DOHH2 (cell line): ENCODE measurements around the gene EFHD2.
"Not testable (repeated sequence)": the region's sequence is repeated elsewhere in the genome, so short reads cannot be mapped to it uniquely, and the experiment has no call there.

Experiments
- H3F3A ChIP-seq: fragments of 200-600 bp; sonication (generic), shearing (Covaris generic); 2 replicates; pipeline ENCODE4 v1.6.0; 2016; ENCODE audit warnings: antibody characterized with exemption, mild to moderate bottlenecking; ENCODE audit not compliant: control insufficient read depth, insufficient read depth
- H3K27ac ChIP-seq: fragments of 200-600 bp; sonication (generic); 2 replicates; pipeline ENCODE4 v1.5.1; 2014; ENCODE audit warnings: low read depth, mild to moderate bottlenecking, low read length, moderate library complexity
- H3K27me3 ChIP-seq: fragments of 200-600 bp; sonication (generic); 2 replicates; pipeline ENCODE4 v1.6.1; 2014; ENCODE audit warnings: mild to moderate bottlenecking, low read length, mixed read lengths; ENCODE audit not compliant: control insufficient read depth
- H3K36me3 ChIP-seq: fragments of 200-600 bp; sonication (generic); 2 replicates; pipeline ENCODE4 v1.6.1; 2014; ENCODE audit warnings: mild to moderate bottlenecking, low read length, moderate library complexity, mixed read lengths; ENCODE audit not compliant: control insufficient read depth
- H3K4me1 ChIP-seq: fragments of 200-600 bp; sonication (generic); 2 replicates; pipeline ENCODE4 v1.6.1; 2014; ENCODE audit warnings: mild to moderate bottlenecking, low read length, mixed read lengths; ENCODE audit not compliant: control insufficient read depth
- H3K4me2 ChIP-seq: fragments of 200-600 bp; sonication (generic); 2 replicates; pipeline ENCODE4 v1.6.0; 2014; ENCODE audit warnings: mild to moderate bottlenecking, low read length, moderate library complexity
- H3K4me3 ChIP-seq: fragments of 200-600 bp; sonication (generic); 2 replicates; pipeline ENCODE4 v1.5.1; 2014; ENCODE audit warnings: mild to moderate bottlenecking, low read length, mixed read lengths
- H3K79me2 ChIP-seq: fragments of 200-600 bp; sonication (generic); 2 replicates; pipeline ENCODE4 v1.6.1; 2014; ENCODE audit warnings: mild to moderate bottlenecking, low read length, mixed read lengths; ENCODE audit not compliant: control insufficient read depth
- H3K9me2 ChIP-seq: fragments of 200-600 bp; sonication (generic); replicated peaks from 2 replicates; pipeline ENCODE4 v1.6.1; 2014; ENCODE audit warnings: mild to moderate bottlenecking, low read length, mixed read lengths; ENCODE audit not compliant: control insufficient read depth
- H3K9me3 ChIP-seq: fragments of 200-600 bp; sonication (generic); 2 replicates; pipeline ENCODE4 v1.6.1; 2014; ENCODE audit warnings: antibody characterized with exemption, low read length, mixed read lengths; ENCODE audit not compliant: control insufficient read depth, insufficient read depth
- H4K20me1 ChIP-seq: fragments of 200-600 bp; sonication (generic); 2 replicates; pipeline ENCODE4 v1.6.0; 2014; ENCODE audit warnings: low read depth, mild to moderate bottlenecking, antibody characterized with exemption, low read length, moderate library complexity; ENCODE audit not compliant: control insufficient read depth, insufficient read depth
- EZH2phosphoT487 ChIP-seq: fragments of 200-600 bp; sonication (generic); IDR thresholded peaks from 2 replicates; pipeline ENCODE4 v1.6.1; 2017; ENCODE audit warnings: borderline replicate concordance, mild to moderate bottlenecking, antibody characterized with exemption, low read length, moderate library complexity, mixed read lengths
- TF ChIP-seq, protein P1 (sequence below): fragments of 200-600 bp; sonication (generic); IDR thresholded peaks from one replicate; pipeline ENCODE4 v1.5.1; 2014; ENCODE audit warnings: antibody characterized with exemption, mild to moderate bottlenecking, low read depth, low read length; ENCODE audit not compliant: poor library complexity, severe bottlenecking

The EFHD2 gene

DNA sequence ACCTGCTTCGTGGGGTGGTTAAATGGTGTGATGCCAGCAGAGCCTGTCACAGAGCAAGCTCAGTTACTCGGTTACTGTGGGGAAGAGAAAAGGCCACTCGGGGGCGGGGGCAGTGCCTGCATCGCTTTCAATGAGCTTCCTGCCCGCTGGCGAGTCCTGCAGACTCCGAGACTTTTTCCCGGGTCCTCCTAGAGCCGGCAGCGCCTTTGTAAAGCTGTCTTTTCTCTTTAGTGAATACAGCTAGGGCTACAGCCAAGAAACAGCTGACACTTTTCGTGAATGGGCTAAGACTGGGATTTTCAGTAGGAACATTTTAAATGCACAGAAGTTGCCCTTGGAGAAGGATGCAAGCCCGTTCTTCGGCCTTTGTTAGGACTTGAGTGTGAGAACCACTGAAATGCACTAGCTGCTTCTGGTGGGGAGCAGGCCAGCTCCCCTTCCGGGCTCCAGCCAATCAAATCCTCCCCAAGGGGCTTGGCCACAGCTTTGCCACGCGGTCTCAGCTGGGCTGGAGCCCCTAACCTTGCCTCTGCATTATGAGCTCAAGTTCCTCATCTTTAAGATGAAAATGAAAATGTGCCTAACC is 23.4 kb upstream of the EFHD2 start:
- H3K36me3 ChIP-seq: no peaks in the 10 kb centered on the region
- H3K27ac ChIP-seq: no peak overlapping the region
- H3K9me3 ChIP-seq: no peaks in the 10 kb centered on the region
- no peak overlapping the region for H3K4me3 ChIP-seq
- no peaks in the 10 kb centered on the region for H3K9me2 ChIP-seq
- no peaks in the 10 kb centered on the region for H3K4me1 ChIP-seq
- no peaks in the 10 kb centered on the region for H4K20me1 ChIP-seq
- TF ChIP-seq, protein P1, sequence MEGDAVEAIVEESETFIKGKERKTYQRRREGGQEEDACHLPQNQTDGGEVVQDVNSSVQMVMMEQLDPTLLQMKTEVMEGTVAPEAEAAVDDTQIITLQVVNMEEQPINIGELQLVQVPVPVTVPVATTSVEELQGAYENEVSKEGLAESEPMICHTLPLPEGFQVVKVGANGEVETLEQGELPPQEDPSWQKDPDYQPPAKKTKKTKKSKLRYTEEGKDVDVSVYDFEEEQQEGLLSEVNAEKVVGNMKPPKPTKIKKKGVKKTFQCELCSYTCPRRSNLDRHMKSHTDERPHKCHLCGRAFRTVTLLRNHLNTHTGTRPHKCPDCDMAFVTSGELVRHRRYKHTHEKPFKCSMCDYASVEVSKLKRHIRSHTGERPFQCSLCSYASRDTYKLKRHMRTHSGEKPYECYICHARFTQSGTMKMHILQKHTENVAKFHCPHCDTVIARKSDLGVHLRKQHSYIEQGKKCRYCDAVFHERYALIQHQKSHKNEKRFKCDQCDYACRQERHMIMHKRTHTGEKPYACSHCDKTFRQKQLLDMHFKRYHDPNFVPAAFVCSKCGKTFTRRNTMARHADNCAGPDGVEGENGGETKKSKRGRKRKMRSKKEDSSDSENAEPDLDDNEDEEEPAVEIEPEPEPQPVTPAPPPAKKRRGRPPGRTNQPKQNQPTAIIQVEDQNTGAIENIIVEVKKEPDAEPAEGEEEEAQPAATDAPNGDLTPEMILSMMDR: no peak
- TF ChIP-seq EZH2phosphoT487: no peak
- no peaks in the 10 kb centered on the region for H3K79me2 ChIP-seq
- H3K27me3 ChIP-seq: peaks cover 25% of the 10 kb centered on the region
- H3F3A ChIP-seq: no peaks in the 10 kb centered on the region
- no peak overlapping the region for H3K4me2 ChIP-seq

DNA sequence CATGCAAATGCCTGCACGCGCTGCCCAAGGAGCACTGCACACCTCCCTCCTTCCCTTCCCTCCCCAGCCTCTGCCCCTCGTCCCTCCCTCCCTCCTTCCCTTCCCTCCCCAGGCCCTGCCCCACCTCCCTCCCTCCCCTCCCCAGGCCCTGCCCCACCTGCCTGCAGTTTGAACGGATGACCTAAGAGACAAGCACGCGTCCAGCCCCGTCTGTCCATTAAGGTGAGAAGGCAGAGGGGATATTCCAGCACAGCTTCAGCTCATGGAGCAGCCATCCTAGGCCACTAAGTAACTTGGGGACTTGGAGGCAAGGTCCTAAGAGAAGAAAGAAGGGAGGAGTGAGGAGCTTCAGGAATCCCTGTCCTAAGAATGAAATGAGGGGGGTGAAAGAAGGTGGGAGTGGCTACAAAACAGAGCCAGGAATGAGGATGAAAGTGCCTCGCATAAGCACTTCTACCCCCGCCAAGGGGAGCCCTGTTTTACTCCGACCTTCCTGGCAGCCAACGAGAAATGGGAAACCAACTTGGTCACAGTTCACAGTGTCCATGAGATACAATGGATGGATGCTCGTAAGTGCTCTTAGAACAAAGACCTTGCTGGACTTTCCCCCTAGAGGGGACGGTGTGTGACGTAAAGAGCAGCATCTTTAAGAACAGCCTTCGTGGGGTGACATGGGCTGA is 21.3 kb upstream of the EFHD2 start:
- TF ChIP-seq, protein P1: no peak
- no peak for TF ChIP-seq EZH2phosphoT487
- H3F3A ChIP-seq: no peaks in the 10 kb centered on the region
- no peak overlapping the region for H3K27ac ChIP-seq
- H3K9me3 ChIP-seq: no peaks in the 10 kb centered on the region
- H4K20me1 ChIP-seq: no peaks in the 10 kb centered on the region
- H3K27me3 ChIP-seq: peaks cover 25% of the 10 kb centered on the region
- no peaks in the 10 kb centered on the region for H3K79me2 ChIP-seq
- no peaks in the 10 kb centered on the region for H3K36me3 ChIP-seq
- H3K9me2 ChIP-seq: no peaks in the 10 kb centered on the region
- H3K4me3 ChIP-seq: no peak overlapping the region
- H3K4me2 ChIP-seq: no peak overlapping the region
- H3K4me1 ChIP-seq: no peaks in the 10 kb centered on the region

DNA sequence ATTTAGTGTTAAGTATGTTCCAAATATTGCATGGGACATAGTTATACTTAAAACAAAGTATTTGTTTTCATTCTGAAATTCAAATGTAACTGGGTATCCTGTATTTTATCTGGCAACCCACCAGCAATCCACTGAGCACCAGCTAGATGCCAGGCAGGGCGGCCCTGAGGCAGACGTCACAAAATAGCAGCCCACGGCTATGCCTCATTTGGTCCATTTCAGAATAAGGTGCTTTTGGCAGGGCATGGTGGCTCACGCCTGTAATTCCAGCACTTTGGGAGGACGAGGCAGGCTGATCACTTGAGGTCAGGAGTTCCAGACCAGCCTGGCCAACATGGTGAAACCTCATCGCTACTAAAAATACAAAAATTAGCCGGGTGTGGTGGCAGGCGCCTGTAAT is 19.9 kb upstream of the EFHD2 start:
- not testable (repeated sequence) for H3K4me3 ChIP-seq, H4K20me1 ChIP-seq, H3K4me1 ChIP-seq, H3K9me2 ChIP-seq, H3K27ac ChIP-seq, H3K79me2 ChIP-seq, H3K9me3 ChIP-seq, H3K4me2 ChIP-seq, H3F3A ChIP-seq, H3K36me3 ChIP-seq
- H3K27me3 ChIP-seq: peaks cover 20% of the 10 kb centered on the region

DNA sequence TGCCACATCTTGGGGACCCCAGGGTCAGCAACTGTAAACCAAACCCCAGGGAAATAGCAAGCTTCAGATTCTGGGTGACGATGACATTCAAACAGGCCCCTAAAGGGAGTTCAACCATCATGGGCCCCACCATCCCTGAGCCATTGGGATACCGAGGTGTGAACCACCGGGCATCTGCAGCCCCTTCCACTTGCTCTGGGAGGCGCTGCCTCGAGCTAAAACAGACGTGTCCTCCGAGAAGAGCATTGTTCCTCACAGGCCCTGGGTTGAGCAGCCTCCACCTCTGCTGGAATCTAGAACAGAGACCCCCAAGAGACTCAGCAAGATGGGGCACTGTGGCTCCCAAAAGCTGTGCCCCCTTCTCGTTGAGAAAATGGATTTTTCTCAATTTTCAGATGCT is 19.0 kb upstream of the EFHD2 start:
- Histone ChIP-seq H3K36me3 (no peaks in the 10 kb centered on the region), H3K27ac (no peak overlapping the region), H3K4me1 (no peaks in the 10 kb centered on the region), H3K4me3 (no peak overlapping the region), H3K27me3 (peaks cover 11% of the 10 kb centered on the region), H3K9me2 (no peaks in the 10 kb centered on the region), H3K9me3 (no peaks in the 10 kb centered on the region), H3K79me2 (no peaks in the 10 kb centered on the region), H4K20me1 (no peaks in the 10 kb centered on the region), H3K4me2 (no peak overlapping the region), H3F3A (no peaks in the 10 kb centered on the region)
- no peak for TF ChIP-seq EZH2phosphoT487
- TF ChIP-seq, protein P1: no peak
